Measurements from ENCODE around the gene ARAP3.

Gene ARAP3

GRCh38 chr5:141636413-141637122 is 45.5 kb downstream of the ARAP3 start, which contains the start of the genes HDAC3 and RELL2:
HDAC3 (minus strand) TSS chr5:141636849; CDS start chr5:141636790, 59 bp downstream.
RELL2 (plus strand) TSS chr5:141636997; CDS start chr5:141638226, 1,229 bp downstream.
- Histone ChIP-seq H3K4me1 (ENCODE audit: control insufficient read depth in 2 of 2, insufficient read depth in 2 of 2, low read length in 2 of 2) (peaks cover 14 to 19% of the 10 kb centered on the region in 2 donors), H3K4me3 (ENCODE audit: low read length in 2 of 2) (peak within 1 kb of the TSS; percentile 83 to 97), H3K36me3 (ENCODE audit: control insufficient read depth in 2 of 2, insufficient read depth in 2 of 2, low read length in 2 of 2) (peaks cover 5 to 14% of the 10 kb centered on the region in 2 donors), H3K9me3 (ENCODE audit: control insufficient read depth in 2 of 2, low read length in 2 of 2) (no peaks in the 10 kb centered on the region), H3K9ac (ENCODE audit: low read depth in 1 of 2, low read length in 2 of 2) (peak within 1 kb of the TSS; percentile 72 to 97), H3K27ac (ENCODE audit: low read depth in 2 of 2, low read length in 2 of 2) (peak within 1 kb of the TSS; percentile 64 to 76), H3K27me3 (ENCODE audit: control insufficient read depth in 2 of 2, insufficient read depth in 2 of 2, low read length in 2 of 2) (no peaks in the 10 kb centered on the region)

DNA sequence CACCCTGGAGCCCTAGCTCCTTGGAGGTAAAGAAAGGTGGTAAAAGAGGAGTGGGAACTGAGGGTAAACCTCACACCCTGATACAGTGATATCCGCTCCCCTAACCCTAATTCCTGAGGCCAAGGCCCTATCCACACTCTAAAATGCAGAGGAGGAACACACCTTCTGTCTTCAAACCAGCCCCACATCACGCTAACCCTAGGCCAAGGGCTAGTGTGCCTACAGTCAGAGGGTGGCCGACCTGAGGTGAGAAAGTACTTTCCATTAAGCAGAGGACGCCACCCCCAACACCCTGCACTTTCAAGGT is 46.0 kb downstream of the ARAP3 start:
- Histone ChIP-seq H3K36me3 (ENCODE audit: control insufficient read depth in 2 of 2, insufficient read depth in 2 of 2, low read length in 2 of 2) (peaks cover 5 to 10% of the 10 kb centered on the region in 2 donors), H3K4me3 (ENCODE audit: low read length in 2 of 2) (peak overlapping the region; percentile 83 to 97), H3K4me1 (ENCODE audit: control insufficient read depth in 2 of 2, insufficient read depth in 2 of 2, low read length in 2 of 2) (peaks cover 14 to 19% of the 10 kb centered on the region in 2 donors)

DNA sequence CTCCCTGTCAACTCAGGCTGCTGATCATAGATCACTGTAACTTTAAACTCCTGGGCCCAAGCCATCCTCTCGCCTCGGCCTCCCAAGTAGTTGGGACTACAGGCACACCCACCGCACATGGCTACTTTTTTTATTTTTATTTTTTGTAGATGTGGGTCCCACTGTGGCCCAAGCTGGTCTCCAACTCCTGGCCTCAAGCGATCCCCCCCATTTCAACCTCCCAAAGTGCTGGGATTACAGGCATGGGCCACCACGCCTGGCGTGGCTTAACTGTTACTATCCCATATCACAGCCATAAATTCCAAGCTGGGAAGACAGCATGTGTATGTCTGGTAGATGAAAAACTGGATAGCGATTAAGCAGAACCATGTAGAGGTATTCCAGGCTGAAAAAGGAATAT is 46.4 kb downstream of the ARAP3 start:
- peaks cover 14 to 19% of the 10 kb centered on the region in 2 donors for H3K4me1 ChIP-seq (ENCODE audit: control insufficient read depth in 2 of 2, insufficient read depth in 2 of 2, low read length in 2 of 2)
- H3K9me3 ChIP-seq (ENCODE audit: control insufficient read depth in 2 of 2, low read length in 2 of 2), result no peaks in the 10 kb centered on the region
- H3K27me3 ChIP-seq (ENCODE audit: control insufficient read depth in 2 of 2, insufficient read depth in 2 of 2, low read length in 2 of 2), result no peaks in the 10 kb centered on the region
- no peak overlapping the region for H3K27ac ChIP-seq (ENCODE audit: low read depth in 2 of 2, low read length in 2 of 2)
- peak overlapping the region; percentile 83 to 97 for H3K4me3 ChIP-seq (ENCODE audit: low read length in 2 of 2)
- H3K36me3 ChIP-seq (ENCODE audit: control insufficient read depth in 2 of 2, insufficient read depth in 2 of 2, low read length in 2 of 2), result peaks cover 5 to 10% of the 10 kb centered on the region in 2 donors
- H3K9ac ChIP-seq (ENCODE audit: low read depth in 1 of 2, low read length in 2 of 2), result peak overlapping the region; percentile 72 to 97

More for the DNA sequence above, 46.0 kb downstream of the ARAP3 start:
- Histone ChIP-seq H3K27ac (ENCODE audit: low read depth in 2 of 2, low read length in 2 of 2) (peak overlapping the region; percentile 64 to 76), H3K27me3 (ENCODE audit: control insufficient read depth in 2 of 2, insufficient read depth in 2 of 2, low read length in 2 of 2) (no peaks in the 10 kb centered on the region), H3K9me3 (ENCODE audit: control insufficient read depth in 2 of 2, low read length in 2 of 2) (no peaks in the 10 kb centered on the region), H3K9ac (ENCODE audit: low read depth in 1 of 2, low read length in 2 of 2) (peak overlapping the region; percentile 72 to 97)

GRCh38 chr5:141634720-141635119 is 47.3 kb downstream of the ARAP3 start:
- H3K9ac ChIP-seq (ENCODE audit: low read depth in 1 of 2, low read length in 2 of 2), result no peak overlapping the region
- H3K4me1 ChIP-seq (ENCODE audit: control insufficient read depth in 2 of 2, insufficient read depth in 2 of 2, low read length in 2 of 2), result peaks cover 14 to 19% of the 10 kb centered on the region in 2 donors
- no peak overlapping the region for H3K4me3 ChIP-seq (ENCODE audit: low read length in 2 of 2)
- no peaks in the 10 kb centered on the region for H3K27me3 ChIP-seq (ENCODE audit: control insufficient read depth in 2 of 2, insufficient read depth in 2 of 2, low read length in 2 of 2)
- no peak overlapping the region for H3K27ac ChIP-seq (ENCODE audit: low read depth in 2 of 2, low read length in 2 of 2)
- H3K36me3 ChIP-seq (ENCODE audit: control insufficient read depth in 2 of 2, insufficient read depth in 2 of 2, low read length in 2 of 2), result peaks cover 10 to 17% of the 10 kb centered on the region in 2 donors
- no peaks in the 10 kb centered on the region for H3K9me3 ChIP-seq (ENCODE audit: control insufficient read depth in 2 of 2, low read length in 2 of 2)

GRCh38 chr5:141633871-141634561 is 48.0 kb downstream of the ARAP3 start:
- no peak overlapping the region for H3K27ac ChIP-seq (ENCODE audit: low read depth in 2 of 2, low read length in 2 of 2)
- H3K4me1 ChIP-seq (ENCODE audit: control insufficient read depth in 2 of 2, insufficient read depth in 2 of 2, low read length in 2 of 2), result peaks cover 14 to 19% of the 10 kb centered on the region in 2 donors
- no peaks in the 10 kb centered on the region for H3K27me3 ChIP-seq (ENCODE audit: control insufficient read depth in 2 of 2, insufficient read depth in 2 of 2, low read length in 2 of 2)
- H3K36me3 ChIP-seq (ENCODE audit: control insufficient read depth in 2 of 2, insufficient read depth in 2 of 2, low read length in 2 of 2), result peaks cover 17 to 24% of the 10 kb centered on the region in 2 donors
- H3K9ac ChIP-seq (ENCODE audit: low read depth in 1 of 2, low read length in 2 of 2), result no peak overlapping the region
- no peaks in the 10 kb centered on the region for H3K9me3 ChIP-seq (ENCODE audit: control insufficient read depth in 2 of 2, low read length in 2 of 2)
- no peak overlapping the region for H3K4me3 ChIP-seq (ENCODE audit: low read length in 2 of 2)

DNA sequence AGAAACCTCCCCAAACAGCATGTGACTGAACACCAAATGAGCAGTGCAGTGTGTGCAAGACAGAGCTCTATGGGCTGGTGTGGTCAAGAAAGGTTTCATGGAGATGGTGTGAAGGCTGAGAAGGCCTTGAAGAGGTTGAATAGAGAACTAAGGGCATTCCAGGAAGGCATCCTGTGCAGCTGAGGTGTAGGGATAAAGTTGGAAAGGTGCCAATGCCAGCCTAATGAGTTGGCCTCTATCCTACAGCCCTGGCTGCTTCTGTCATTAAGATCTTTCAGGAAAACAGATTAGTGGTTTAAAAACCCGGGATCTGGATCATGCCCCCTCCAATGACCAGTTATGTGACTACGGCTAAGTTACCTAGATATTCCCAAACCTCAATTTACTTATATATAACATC is 49.4 kb downstream of the ARAP3 start:
- Histone ChIP-seq H3K9ac (ENCODE audit: low read depth in 1 of 2, low read length in 2 of 2) (no peak overlapping the region), H3K9me3 (ENCODE audit: control insufficient read depth in 2 of 2, low read length in 2 of 2) (no peaks in the 10 kb centered on the region), H3K36me3 (ENCODE audit: control insufficient read depth in 2 of 2, insufficient read depth in 2 of 2, low read length in 2 of 2) (peaks cover 31 to 38% of the 10 kb centered on the region in 2 donors), H3K4me3 (ENCODE audit: low read length in 2 of 2) (no peak overlapping the region), H3K27me3 (ENCODE audit: control insufficient read depth in 2 of 2, insufficient read depth in 2 of 2, low read length in 2 of 2) (no peaks in the 10 kb centered on the region), H3K4me1 (ENCODE audit: control insufficient read depth in 2 of 2, insufficient read depth in 2 of 2, low read length in 2 of 2) (peaks cover 12 to 15% of the 10 kb centered on the region in 2 donors), H3K27ac (ENCODE audit: low read depth in 2 of 2, low read length in 2 of 2) (no peak overlapping the region)

DNA sequence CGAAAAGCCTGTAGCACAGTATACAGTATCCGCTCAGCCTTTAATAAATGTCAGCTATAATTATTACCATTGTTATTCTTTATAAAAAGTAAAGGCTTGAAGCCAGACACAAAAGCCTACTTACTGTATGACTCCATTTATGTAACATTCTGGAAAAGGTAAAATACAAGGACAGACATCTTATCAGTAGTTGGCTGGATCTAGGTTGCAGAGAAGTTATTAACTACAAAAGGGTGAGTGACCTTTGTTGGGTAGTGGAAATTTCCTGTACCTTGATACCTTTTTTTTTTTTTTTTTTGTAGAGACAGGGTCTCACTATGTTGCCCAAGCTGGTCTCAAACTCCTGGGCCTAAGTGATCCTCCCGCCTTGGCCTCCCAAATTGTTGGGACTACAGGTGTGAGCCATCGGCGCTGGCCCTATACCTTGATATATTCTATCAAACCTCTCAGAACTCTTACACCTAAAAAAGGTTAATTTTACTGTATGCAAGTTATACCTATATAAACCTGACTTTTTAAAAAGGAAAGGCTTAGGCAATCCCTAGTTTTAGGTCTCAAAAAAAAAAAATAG is 51.4 kb downstream of the ARAP3 start:
- no peak overlapping the region for H3K9ac ChIP-seq (ENCODE audit: low read depth in 1 of 2, low read length in 2 of 2)
- H3K4me3 ChIP-seq (ENCODE audit: low read length in 2 of 2), result no peak overlapping the region
- H3K4me1 ChIP-seq (ENCODE audit: control insufficient read depth in 2 of 2, insufficient read depth in 2 of 2, low read length in 2 of 2), result peaks cover 3 to 4% of the 10 kb centered on the region in 2 donors
- peaks cover 38 to 49% of the 10 kb centered on the region in 2 donors for H3K36me3 ChIP-seq (ENCODE audit: control insufficient read depth in 2 of 2, insufficient read depth in 2 of 2, low read length in 2 of 2)
- H3K27ac ChIP-seq (ENCODE audit: low read depth in 2 of 2, low read length in 2 of 2), result no peak overlapping the region
- H3K27me3 ChIP-seq (ENCODE audit: control insufficient read depth in 2 of 2, insufficient read depth in 2 of 2, low read length in 2 of 2), result no peaks in the 10 kb centered on the region
- no peaks in the 10 kb centered on the region for H3K9me3 ChIP-seq (ENCODE audit: control insufficient read depth in 2 of 2, low read length in 2 of 2)

DNA sequence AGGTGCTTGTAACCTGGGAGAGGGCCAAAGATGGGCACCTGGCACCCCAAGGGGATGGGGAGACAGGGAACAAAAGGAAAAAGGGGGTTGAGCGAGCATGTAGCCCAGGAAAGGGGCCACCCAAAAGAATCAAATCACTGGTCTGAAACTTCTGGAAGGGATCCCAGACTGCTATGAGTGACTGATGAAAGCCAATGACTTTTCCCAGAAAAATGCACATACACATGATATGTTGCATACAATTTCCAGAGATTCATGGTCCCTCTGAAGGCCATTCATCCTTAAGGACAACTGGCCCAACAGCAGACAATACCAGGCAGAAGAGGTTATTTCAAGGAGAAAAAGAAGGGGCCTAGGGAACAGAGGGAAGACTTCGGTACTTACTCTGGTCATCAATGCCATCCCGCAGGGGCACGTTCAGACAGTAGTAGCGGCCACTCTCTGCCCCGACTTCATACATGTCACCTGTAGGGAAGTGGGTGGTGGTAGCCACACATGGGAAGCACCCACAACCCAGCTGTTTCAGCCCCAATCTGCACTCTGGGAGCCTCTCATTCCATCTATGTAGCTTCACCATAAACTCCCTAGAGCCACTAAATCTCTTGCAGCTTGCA is 53.7 kb downstream of the ARAP3 start:
- H3K9ac ChIP-seq (ENCODE audit: low read depth in 1 of 2, low read length in 2 of 2), result no peak overlapping the region
- H3K36me3 ChIP-seq (ENCODE audit: control insufficient read depth in 2 of 2, insufficient read depth in 2 of 2, low read length in 2 of 2), result peaks cover 52 to 66% of the 10 kb centered on the region in 2 donors

DNA sequence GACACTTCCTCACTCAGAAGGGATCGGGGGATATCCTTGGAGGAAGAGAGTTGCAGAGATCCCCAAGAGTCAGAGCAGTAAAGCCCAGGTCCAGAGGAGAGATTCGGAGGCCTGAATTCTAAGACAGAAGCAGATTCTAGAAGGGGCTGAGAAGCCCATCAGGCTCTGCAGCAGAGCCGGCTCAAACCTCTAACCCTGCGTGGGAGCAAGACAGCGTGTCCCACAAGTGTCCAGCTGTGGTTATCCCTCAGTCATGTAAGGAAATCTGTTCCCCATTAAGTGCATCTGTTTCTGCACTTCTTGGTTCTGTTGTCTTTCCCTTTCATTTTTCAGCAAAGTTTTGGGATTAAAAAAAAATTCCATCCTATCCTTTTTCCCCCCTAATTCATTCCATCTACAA is 58.4 kb downstream of the ARAP3 start:
- Histone ChIP-seq H3K9me3 (ENCODE audit: control insufficient read depth in 2 of 2, low read length in 2 of 2) (no peaks in the 10 kb centered on the region), H3K9ac (ENCODE audit: low read depth in 1 of 2, low read length in 2 of 2) (no peak overlapping the region), H3K4me1 (ENCODE audit: control insufficient read depth in 2 of 2, insufficient read depth in 2 of 2, low read length in 2 of 2) (peaks cover 0 to 4% of the 10 kb centered on the region in 2 donors), H3K36me3 (ENCODE audit: control insufficient read depth in 2 of 2, insufficient read depth in 2 of 2, low read length in 2 of 2) (peaks cover 43 to 60% of the 10 kb centered on the region in 2 donors), H3K27ac (ENCODE audit: low read depth in 2 of 2, low read length in 2 of 2) (peak overlapping the region in 1 of 2 donors; percentile 35), H3K4me3 (ENCODE audit: low read length in 2 of 2) (no peak overlapping the region), H3K27me3 (ENCODE audit: control insufficient read depth in 2 of 2, insufficient read depth in 2 of 2, low read length in 2 of 2) (no peaks in the 10 kb centered on the region)

More for the DNA sequence above, 53.7 kb downstream of the ARAP3 start:
- Histone ChIP-seq H3K27me3 (ENCODE audit: control insufficient read depth in 2 of 2, insufficient read depth in 2 of 2, low read length in 2 of 2) (no peaks in the 10 kb centered on the region), H3K9me3 (ENCODE audit: control insufficient read depth in 2 of 2, low read length in 2 of 2) (no peaks in the 10 kb centered on the region), H3K27ac (ENCODE audit: low read depth in 2 of 2, low read length in 2 of 2) (no peak overlapping the region), H3K4me3 (ENCODE audit: low read length in 2 of 2) (no peak overlapping the region), H3K4me1 (ENCODE audit: control insufficient read depth in 2 of 2, insufficient read depth in 2 of 2, low read length in 2 of 2) (no peaks in the 10 kb centered on the region)
